Activated CD4-positive, alpha-beta T cell treated with anti-CD3 and anti-CD28 coated beads, Interleukin-10, Interleukin-2, amounts not matched to agents 100 ng/mL and 50 ng/mL, durations not matched to agents 16 hours and 8 hours (primary cell): ENCODE measurements around the gene INPP5J.
"Not testable (repeated sequence)": the region's sequence is repeated elsewhere in the genome, so short reads cannot be mapped to it uniquely, and the experiment has no call there.

Experiments
- DNase-seq: peaks from one replicate; pipeline ENCODE4 v3.0.0-alpha.2; 2020

The INPP5J gene

GRCh38 chr22:31154975-31155374 is 32.2 kb downstream of the INPP5J start:
- DNase-seq: no peak

GRCh38 chr22:31155422-31155821 is 32.7 kb downstream of the INPP5J start:
- DNase-seq: no peak

GRCh38 chr22:31160328-31160978 is 37.7 kb downstream of the INPP5J start:
- DNase-seq: no peak

GRCh38 chr22:31161386-31161785 is 38.6 kb downstream of the INPP5J start:
- DNase-seq: no peak

- no peak for DNase-seq
Observed at GRCh38 chr22:31162015-31162765, 39.4 kb downstream of the INPP5J start.

- no peak for DNase-seq
Observed at GRCh38 chr22:31170971-31171370, 48.2 kb downstream of the INPP5J start.

GRCh38 chr22:31171734-31172133 is 49.0 kb downstream of the INPP5J start:
- DNase-seq: not testable (repeated sequence)

GRCh38 chr22:31173386-31174145 is 50.8 kb downstream of the INPP5J start:
- DNase-seq: peak; percentile 56

- DNase-seq: no peak
Observed at GRCh38 chr22:31176923-31177322, 54.2 kb downstream of the INPP5J start.

GRCh38 chr22:31177420-31178162 is 54.8 kb downstream of the INPP5J start:
- no peak for DNase-seq

- DNase-seq: no peak
Observed at GRCh38 chr22:31178859-31179258, 56.1 kb downstream of the INPP5J start.

GRCh38 chr22:31179345-31179744 is 56.6 kb downstream of the INPP5J start:
- DNase-seq: no peak

GRCh38 chr22:31184015-31184414 is 61.2 kb downstream of the INPP5J start:
- DNase-seq: no peak
